OCI-LY3 (cell line): Measurements from ENCODE around the gene CCSER1.

Source experiments
- H2AFZ ChIP-seq: fragments of 200-600, 300-600 bp; shearing (Covaris generic); 2 replicates; pipeline ENCODE4 v1.6.0; 2014; ENCODE audit warnings: antibody characterized with exemption, low read depth, low read length
- H3K27ac ChIP-seq: fragments of 200-600, 300-600 bp; sonication (generic); 2 replicates; pipeline ENCODE4 v1.5.1; 2014; ENCODE audit warnings: mild to moderate bottlenecking, low read length, moderate library complexity, mixed read lengths
- H3K27me3 ChIP-seq: fragments of 200-600, 300-600 bp; sonication (generic); 2 replicates; pipeline ENCODE4 v1.6.1; 2014; ENCODE audit warnings: low read depth, low read length, mixed read lengths
- H3K36me3 ChIP-seq: fragments of 200-600, 300-600 bp; sonication (generic); replicated peaks from 2 replicates; pipeline ENCODE3; 2014; ENCODE audit warnings: low read depth, low read length, mixed read lengths
- H3K4me1 ChIP-seq: fragments of 300-600, 200-600 bp; sonication (generic); 2 replicates; pipeline ENCODE4 v1.6.1; 2014; ENCODE audit warnings: low read length, mixed read lengths
- H3K4me2 ChIP-seq: fragments of 200-600, 300-600 bp; sonication (generic); 2 replicates; pipeline ENCODE4 v1.6.1; 2014; ENCODE audit warnings: low read length, mixed read lengths
- H3K4me3 ChIP-seq: fragments of 300-600, 200-600 bp; sonication (generic); 2 replicates; pipeline ENCODE4 v1.5.1; 2014; ENCODE audit warnings: antibody characterized with exemption, mild to moderate bottlenecking, low read length, moderate library complexity
- H3K79me2 ChIP-seq: fragments of 300-600, 200-600 bp; shearing (Covaris generic); 2 replicates; pipeline ENCODE4 v1.6.1; 2014; ENCODE audit warnings: mild to moderate bottlenecking, low read length, mixed read lengths
- H3K9ac ChIP-seq: fragments of 300-600, 200-600 bp; shearing (Covaris generic); 2 replicates; pipeline ENCODE4 v1.6.0; 2014; ENCODE audit warnings: mild to moderate bottlenecking, low read length, moderate library complexity
- H3K9me3 ChIP-seq: fragments of 200-600, 300-600 bp; shearing (Covaris generic); 2 replicates; pipeline ENCODE4 v1.6.1; 2014; ENCODE audit warnings: low read length, mixed read lengths; ENCODE audit not compliant: insufficient read depth
- H4K20me1 ChIP-seq: fragments of 200-600, 300-600 bp; sonication (generic); 2 replicates; pipeline ENCODE4 v1.6.1; 2016; ENCODE audit warnings: low read length, mixed read lengths; ENCODE audit not compliant: insufficient read depth
- EZH2phosphoT487 ChIP-seq: fragments of 200-600 bp; shearing (Covaris generic); IDR thresholded peaks from 2 replicates; pipeline ENCODE4 v1.6.1; 2018; ENCODE audit warnings: antibody characterized with exemption, mixed run types, low read depth
- TF ChIP-seq, protein P1 (sequence below): fragments of 200-600, 300-600 bp; sonication (generic); IDR thresholded peaks from 2 replicates; pipeline ENCODE4 v1.5.1; 2014; ENCODE audit warnings: antibody characterized with exemption, low read length, low read depth

CCSER1 gene

DNA sequence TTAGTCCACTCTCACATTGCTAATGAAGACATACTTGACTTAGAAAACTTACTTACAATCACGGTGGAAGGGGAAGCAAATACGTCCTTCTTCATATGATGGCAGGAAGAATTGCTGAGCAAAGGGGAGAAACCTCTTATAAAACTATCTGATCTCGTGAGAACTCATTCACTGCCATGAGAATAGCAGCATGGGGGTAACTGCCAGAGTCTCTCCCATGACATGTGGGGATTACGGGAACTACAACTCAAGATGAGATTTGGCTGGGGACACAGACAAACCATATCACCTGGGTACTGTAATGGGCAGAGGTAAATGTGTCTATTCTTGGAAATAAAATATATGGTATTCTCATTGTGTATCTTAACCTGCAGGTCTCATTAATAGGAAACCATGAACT, 1464.9 kb downstream of the CCSER1 start:
- no peaks in the 10 kb centered on the region for H3K4me1 ChIP-seq
- H2AFZ ChIP-seq, result no peak overlapping the region
- no peak overlapping the region for H3K4me3 ChIP-seq
- H3K4me2 ChIP-seq, result no peak overlapping the region
- no peaks in the 10 kb centered on the region for H3K79me2 ChIP-seq
- no peak overlapping the region for H3K27ac ChIP-seq
- H4K20me1 ChIP-seq, result no peaks in the 10 kb centered on the region
- TF ChIP-seq EZH2phosphoT487, result no peak
- TF ChIP-seq, protein P1, sequence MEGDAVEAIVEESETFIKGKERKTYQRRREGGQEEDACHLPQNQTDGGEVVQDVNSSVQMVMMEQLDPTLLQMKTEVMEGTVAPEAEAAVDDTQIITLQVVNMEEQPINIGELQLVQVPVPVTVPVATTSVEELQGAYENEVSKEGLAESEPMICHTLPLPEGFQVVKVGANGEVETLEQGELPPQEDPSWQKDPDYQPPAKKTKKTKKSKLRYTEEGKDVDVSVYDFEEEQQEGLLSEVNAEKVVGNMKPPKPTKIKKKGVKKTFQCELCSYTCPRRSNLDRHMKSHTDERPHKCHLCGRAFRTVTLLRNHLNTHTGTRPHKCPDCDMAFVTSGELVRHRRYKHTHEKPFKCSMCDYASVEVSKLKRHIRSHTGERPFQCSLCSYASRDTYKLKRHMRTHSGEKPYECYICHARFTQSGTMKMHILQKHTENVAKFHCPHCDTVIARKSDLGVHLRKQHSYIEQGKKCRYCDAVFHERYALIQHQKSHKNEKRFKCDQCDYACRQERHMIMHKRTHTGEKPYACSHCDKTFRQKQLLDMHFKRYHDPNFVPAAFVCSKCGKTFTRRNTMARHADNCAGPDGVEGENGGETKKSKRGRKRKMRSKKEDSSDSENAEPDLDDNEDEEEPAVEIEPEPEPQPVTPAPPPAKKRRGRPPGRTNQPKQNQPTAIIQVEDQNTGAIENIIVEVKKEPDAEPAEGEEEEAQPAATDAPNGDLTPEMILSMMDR, result no peak
- H3K36me3 ChIP-seq, result no peaks in the 10 kb centered on the region
- no peaks in the 10 kb centered on the region for H3K27me3 ChIP-seq
- H3K9me3 ChIP-seq, result no peaks in the 10 kb centered on the region
- H3K9ac ChIP-seq, result no peak overlapping the region

DNA sequence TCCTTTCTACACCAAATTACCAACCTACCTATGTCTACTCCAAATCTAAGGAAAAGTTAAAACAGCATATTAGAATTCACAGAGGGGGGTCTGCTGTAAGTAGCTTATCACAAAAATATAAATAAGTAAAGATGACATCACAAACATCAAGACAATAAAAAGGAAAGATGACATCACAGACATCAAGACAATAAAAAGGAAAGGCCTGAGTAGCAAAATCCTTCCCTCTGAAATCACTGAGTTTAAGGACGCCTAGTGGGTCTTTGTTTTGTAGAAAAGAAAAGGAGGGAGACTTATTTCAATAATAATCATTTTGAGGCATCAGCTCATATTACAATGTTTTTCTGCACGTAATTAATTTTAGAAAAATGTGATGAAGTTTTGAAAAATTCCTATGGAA, 1469.5 kb downstream of the CCSER1 start:
- no peaks in the 10 kb centered on the region for H3K4me1 ChIP-seq
- no peak for TF ChIP-seq EZH2phosphoT487
- TF ChIP-seq, protein P1, result no peak
- H3K27me3 ChIP-seq, result no peaks in the 10 kb centered on the region
- H3K27ac ChIP-seq, result no peak overlapping the region
- H3K4me2 ChIP-seq, result no peak overlapping the region
- no peaks in the 10 kb centered on the region for H3K9me3 ChIP-seq
- no peak overlapping the region for H3K4me3 ChIP-seq
- H2AFZ ChIP-seq, result no peak overlapping the region
- no peak overlapping the region for H3K9ac ChIP-seq
- no peaks in the 10 kb centered on the region for H4K20me1 ChIP-seq
- no peaks in the 10 kb centered on the region for H3K79me2 ChIP-seq
- H3K36me3 ChIP-seq, result no peaks in the 10 kb centered on the region

DNA sequence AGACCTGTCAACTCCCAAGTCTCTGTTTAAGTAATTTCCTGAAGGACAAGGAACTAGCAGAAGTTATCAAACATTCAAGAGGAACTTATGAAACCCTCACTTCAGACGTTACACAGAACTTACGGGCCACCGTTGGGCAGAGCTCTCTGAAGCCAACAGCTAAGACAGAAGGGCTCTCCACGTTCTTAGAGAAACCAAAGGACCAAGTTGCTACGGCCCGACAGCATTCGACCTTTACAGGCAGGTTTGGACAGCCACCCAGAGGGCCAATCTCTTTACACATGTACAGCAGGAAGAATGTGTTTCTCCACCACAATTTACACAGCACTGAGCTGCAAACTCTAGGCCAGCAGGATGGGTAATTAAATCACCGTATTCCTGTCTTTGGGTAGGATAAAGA, 1471.5 kb downstream of the CCSER1 start:
- Histone ChIP-seq H3K79me2 (no peaks in the 10 kb centered on the region), H4K20me1 (no peaks in the 10 kb centered on the region), H3K4me2 (no peak overlapping the region), H3K27ac (no peak overlapping the region), H3K9me3 (no peaks in the 10 kb centered on the region), H2AFZ (no peak overlapping the region), H3K36me3 (no peaks in the 10 kb centered on the region), H3K27me3 (no peaks in the 10 kb centered on the region), H3K4me1 (no peaks in the 10 kb centered on the region), H3K4me3 (no peak overlapping the region), H3K9ac (no peak overlapping the region)
- TF ChIP-seq, protein P1, result no peak
- TF ChIP-seq EZH2phosphoT487, result no peak

DNA sequence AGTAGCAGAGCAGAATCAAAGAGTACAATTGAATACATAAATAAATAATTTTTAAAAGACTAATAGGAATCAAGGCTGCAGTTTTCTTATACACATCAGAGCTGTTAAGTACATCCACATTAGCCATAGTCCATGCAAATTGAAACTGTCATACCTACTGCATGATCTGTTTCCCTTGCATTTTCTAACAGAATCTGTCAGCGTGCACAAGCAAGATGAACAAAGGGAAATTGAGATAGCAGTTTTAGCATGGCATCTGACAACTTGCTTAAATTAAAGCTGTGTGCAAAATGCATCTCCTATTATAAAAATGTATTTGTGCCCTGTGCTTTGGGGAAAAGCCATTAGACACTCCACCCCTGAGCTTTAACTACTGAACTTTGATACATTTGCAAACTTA, 1473.1 kb downstream of the CCSER1 start:
- H4K20me1 ChIP-seq, result no peaks in the 10 kb centered on the region
- H3K9ac ChIP-seq, result no peak overlapping the region
- no peaks in the 10 kb centered on the region for H3K36me3 ChIP-seq
- no peak for TF ChIP-seq EZH2phosphoT487
- TF ChIP-seq, protein P1, result no peak
- H3K4me1 ChIP-seq, result no peaks in the 10 kb centered on the region
- H3K4me2 ChIP-seq, result no peak overlapping the region
- H3K9me3 ChIP-seq, result no peaks in the 10 kb centered on the region
- H2AFZ ChIP-seq, result no peak overlapping the region
- H3K79me2 ChIP-seq, result no peaks in the 10 kb centered on the region
- no peak overlapping the region for H3K4me3 ChIP-seq
- no peaks in the 10 kb centered on the region for H3K27me3 ChIP-seq
- H3K27ac ChIP-seq, result no peak overlapping the region
